ENCODE results near the gene CAMTA1.

DNA sequence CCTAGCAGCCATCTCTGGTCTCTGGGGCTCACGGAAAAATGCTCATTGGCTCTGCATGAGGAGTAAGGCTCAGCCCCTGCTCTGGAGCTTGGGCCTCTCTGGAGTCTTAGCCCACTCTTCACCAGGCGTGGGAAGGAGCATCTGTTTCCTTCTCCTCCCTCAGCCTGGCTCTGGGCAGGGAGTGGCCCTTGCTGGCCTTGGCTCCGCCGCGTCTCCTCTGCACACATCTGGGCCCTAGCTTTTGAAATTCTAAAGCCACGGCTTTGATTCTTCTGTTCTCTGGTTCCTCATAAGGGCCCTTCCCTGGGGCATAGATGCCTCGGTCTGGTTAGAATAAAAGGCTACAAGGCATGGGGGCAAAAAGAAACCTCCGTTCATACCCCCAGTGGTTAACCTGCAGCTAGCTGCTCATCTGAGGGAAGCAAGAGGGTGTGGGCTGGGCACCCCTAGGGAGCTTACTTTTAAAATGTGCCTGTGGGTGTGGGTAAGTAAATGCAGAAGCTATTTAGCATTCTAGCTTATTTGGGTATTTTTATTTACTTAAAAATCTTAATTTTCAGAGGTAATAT, 145.6 kb downstream of the CAMTA1 start:
- TF ChIP-seq EZH2 (IDR thresholded peaks at IDR 0.05), result no peak
- TF ChIP-seq, protein P1, sequence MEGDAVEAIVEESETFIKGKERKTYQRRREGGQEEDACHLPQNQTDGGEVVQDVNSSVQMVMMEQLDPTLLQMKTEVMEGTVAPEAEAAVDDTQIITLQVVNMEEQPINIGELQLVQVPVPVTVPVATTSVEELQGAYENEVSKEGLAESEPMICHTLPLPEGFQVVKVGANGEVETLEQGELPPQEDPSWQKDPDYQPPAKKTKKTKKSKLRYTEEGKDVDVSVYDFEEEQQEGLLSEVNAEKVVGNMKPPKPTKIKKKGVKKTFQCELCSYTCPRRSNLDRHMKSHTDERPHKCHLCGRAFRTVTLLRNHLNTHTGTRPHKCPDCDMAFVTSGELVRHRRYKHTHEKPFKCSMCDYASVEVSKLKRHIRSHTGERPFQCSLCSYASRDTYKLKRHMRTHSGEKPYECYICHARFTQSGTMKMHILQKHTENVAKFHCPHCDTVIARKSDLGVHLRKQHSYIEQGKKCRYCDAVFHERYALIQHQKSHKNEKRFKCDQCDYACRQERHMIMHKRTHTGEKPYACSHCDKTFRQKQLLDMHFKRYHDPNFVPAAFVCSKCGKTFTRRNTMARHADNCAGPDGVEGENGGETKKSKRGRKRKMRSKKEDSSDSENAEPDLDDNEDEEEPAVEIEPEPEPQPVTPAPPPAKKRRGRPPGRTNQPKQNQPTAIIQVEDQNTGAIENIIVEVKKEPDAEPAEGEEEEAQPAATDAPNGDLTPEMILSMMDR (IDR thresholded peaks at IDR 0.05 in 2 of 3, conservative IDR thresholded peaks at IDR 0.05 in 1 of 3; ENCODE audit: borderline replicate concordance in 1 of 3, insufficient read depth in 1 of 3, low read depth in 2 of 3, low read length in 2 of 3), result no peak
- TF ChIP-seq, protein P2, sequence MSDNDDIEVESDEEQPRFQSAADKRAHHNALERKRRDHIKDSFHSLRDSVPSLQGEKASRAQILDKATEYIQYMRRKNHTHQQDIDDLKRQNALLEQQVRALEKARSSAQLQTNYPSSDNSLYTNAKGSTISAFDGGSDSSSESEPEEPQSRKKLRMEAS (IDR thresholded peaks at IDR 0.05), result no peak
- TF ChIP-seq POLR2AphosphoS5 (IDR thresholded peaks at IDR 0.05; ENCODE audit: low read depth, low read length), result no peak
- no peak for TF ChIP-seq JUND (IDR thresholded peaks at IDR 0.05)
- no peak for TF ChIP-seq EZH2phosphoT487 (IDR thresholded peaks at IDR 0.05; ENCODE audit: borderline replicate concordance)

Data from HCT116 (cell line).